DND-41 (cell line): Measurements from ENCODE around the gene FNDC11.

Source experiments
- EZH2 ChIP-seq: IDR thresholded peaks from 3 replicates; pipeline ENCODE4 v1.6.1; 2012; ENCODE audit warnings: borderline replicate concordance, low read depth, mild to moderate bottlenecking, moderate library complexity, low read length, inconsistent platforms; ENCODE audit not compliant: severe bottlenecking
- TF ChIP-seq, protein P1 (sequence below): IDR thresholded peaks from 2 replicates; pipeline ENCODE4 v1.5.1; 2012; ENCODE audit warnings: borderline replicate concordance, low read length, moderate library complexity, mild to moderate bottlenecking; ENCODE audit not compliant: poor library complexity, severe bottlenecking; ENCODE audit errors: extremely low read depth

DNA sequence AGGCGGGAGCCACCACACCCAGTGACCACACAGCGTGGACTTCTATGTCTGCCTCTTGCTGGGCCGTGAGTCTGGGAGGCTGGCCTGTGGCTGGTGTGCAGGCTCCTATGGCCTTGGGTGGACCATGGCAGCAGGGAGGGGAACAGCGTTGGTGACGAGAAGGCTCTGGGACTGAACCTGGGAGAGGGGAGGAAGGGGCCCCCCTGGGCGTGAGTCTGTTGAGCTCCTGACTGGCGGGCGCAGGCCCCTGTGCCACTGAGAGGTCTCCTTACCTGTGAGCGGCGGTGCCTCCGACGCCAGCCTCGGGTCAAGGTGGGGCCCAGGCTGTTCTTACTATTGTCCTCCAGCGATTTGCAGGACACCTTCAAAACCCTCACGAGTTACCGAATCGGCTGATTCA, 32.8 kb downstream of the FNDC11 start:
- TF ChIP-seq EZH2 = no peak
- TF ChIP-seq, protein P1, sequence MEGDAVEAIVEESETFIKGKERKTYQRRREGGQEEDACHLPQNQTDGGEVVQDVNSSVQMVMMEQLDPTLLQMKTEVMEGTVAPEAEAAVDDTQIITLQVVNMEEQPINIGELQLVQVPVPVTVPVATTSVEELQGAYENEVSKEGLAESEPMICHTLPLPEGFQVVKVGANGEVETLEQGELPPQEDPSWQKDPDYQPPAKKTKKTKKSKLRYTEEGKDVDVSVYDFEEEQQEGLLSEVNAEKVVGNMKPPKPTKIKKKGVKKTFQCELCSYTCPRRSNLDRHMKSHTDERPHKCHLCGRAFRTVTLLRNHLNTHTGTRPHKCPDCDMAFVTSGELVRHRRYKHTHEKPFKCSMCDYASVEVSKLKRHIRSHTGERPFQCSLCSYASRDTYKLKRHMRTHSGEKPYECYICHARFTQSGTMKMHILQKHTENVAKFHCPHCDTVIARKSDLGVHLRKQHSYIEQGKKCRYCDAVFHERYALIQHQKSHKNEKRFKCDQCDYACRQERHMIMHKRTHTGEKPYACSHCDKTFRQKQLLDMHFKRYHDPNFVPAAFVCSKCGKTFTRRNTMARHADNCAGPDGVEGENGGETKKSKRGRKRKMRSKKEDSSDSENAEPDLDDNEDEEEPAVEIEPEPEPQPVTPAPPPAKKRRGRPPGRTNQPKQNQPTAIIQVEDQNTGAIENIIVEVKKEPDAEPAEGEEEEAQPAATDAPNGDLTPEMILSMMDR = no peak
